ENCODE data around the gene ATP1A2.

ATP1A2 gene

GRCh38 chr1:160085686-160086455 lies 29.7 kb upstream of the ATP1A2 start:
- peak; percentile 61 to 75 (median 68) for DNase-seq (ENCODE audit: low read depth in 3 of 3)

- no peak for DNase-seq (ENCODE audit: low read depth in 3 of 3)
These were observed 29.1 kb upstream of the ATP1A2 start for GRCh38 chr1:160086456-160086892.

- DNase-seq (ENCODE audit: low read depth in 3 of 3), result no peak
These were observed 28.4 kb upstream of the ATP1A2 start for GRCh38 chr1:160087118-160087662.

GRCh38 chr1:160089883-160090282 lies 25.7 kb upstream of the ATP1A2 start:
- DNase-seq (ENCODE audit: low read depth in 3 of 3), result no peak

DNA sequence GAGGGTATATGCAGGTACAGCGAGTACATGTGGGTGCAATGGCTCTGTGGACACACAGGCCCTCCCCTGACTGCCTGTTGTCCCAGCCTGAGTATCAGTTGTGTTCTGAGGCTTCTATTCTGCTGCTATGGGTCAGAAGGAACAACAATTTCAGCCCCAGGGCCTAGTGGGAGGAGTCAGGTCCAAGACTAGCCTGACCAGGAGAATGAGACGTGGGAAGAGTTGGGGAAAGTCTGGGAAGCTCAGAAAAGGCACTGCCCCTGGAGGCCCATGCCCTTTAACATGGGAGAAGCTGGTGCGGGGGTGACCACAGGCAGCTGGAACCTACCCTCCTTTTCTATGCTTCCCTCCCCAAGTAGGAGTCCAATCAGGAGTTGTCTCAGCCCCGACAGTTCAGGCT lies 24.8 kb upstream of the ATP1A2 start:
- no peak for DNase-seq (ENCODE audit: low read depth in 3 of 3)

- DNase-seq (ENCODE audit: low read depth in 3 of 3), result no peak
These were observed 23.8 kb upstream of the ATP1A2 start for GRCh38 chr1:160091666-160092223.

- no peak for DNase-seq (ENCODE audit: low read depth in 3 of 3)
These were observed 23.0 kb upstream of the ATP1A2 start for GRCh38 chr1:160092366-160093068.

GRCh38 chr1:160093069-160093395 lies 22.5 kb upstream of the ATP1A2 start:
- no peak for DNase-seq (ENCODE audit: low read depth in 3 of 3)

DNA sequence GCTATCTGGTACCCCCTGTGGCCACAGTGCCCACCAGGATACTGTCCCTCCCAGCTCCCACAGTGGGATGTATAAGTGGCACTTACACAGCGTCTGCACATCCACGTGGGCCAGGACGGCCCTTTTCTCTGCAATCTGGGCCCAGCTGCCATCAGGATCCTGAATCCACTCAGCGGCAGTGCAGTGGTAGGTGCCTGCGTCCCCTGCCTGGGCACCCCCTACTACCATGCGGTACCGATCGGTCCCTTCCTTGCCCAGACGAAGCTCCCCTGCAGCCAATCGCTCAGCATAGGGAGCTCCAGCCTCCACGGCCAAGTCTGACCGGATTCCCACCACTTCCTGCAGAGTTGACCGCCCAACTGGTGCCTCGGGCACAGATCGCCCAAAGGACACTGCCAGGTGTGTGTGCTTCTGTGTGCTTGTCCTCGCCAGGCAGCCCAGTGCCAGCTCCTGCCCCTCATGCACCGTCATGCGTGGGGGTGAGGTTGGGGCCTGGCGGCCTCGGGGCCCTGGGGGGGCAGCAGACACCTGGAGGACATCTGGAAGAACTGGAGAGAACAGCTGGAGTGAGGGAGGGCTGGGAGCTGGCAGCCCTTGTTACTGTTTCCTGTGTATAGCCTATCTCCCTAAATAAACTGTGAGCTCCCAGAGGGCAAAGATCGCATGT lies 21.8 kb upstream of the ATP1A2 start:
- no peak for DNase-seq (ENCODE audit: low read depth in 3 of 3)

- no peak for DNase-seq (ENCODE audit: low read depth in 3 of 3)
These were observed 21.3 kb upstream of the ATP1A2 start for GRCh38 chr1:160094291-160094625.

DNA sequence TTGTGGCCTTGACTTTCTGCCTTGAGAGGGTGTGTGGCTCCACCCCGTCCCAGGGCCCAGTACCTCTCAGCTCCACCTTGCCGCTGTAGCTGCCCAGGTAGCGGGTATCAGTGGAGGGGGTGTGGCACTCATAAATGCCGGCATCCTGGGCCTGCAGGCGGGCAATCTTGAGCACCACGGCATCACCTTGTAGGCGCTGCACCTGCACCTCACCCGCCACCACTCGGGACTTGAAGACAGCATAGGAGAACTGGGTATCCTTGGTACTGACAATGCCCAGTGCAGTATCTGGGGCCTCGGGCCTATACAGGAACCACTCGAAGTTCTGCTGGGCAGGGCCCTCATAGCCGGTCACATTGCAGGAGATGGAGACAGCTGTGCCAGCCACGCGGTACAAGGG lies 20.8 kb upstream of the ATP1A2 start:
- DNase-seq (ENCODE audit: low read depth in 3 of 3), result no peak

DNA sequence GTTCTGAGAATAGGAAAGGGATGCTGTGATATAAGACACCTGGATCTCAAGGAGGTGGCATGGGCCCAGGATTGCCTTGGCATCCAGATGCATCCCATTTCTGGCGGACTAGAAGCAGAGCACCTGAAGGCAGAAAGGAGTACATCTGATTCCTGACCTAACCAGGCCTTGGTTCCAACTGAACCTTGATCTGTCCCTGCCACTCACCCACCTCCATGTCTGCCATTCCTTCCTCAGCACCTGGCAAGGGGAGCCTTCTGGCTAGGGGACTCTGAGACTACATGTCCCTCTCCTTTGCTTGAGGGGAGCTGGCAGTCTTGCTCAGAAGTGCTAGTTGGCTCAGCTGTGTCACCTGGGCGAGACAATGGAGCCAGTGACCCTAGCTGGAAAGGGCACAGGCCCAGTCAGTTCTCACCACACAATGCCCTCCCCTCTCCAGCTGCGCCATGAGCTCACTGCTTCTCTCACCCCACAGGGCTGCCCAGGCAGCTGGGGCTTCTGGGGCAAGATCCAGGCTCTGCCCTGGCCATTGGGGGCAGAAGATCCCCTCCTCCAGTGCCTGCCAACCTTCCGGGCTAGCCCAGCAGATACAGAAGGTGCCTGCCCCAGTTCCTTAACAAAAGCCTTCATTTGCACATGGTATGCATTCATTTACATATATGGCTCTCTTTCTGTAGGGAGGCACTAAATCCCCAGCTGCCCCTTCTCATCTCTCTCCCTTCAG lies 20.0 kb upstream of the ATP1A2 start:
- no peak for DNase-seq (ENCODE audit: low read depth in 3 of 3)

DNA sequence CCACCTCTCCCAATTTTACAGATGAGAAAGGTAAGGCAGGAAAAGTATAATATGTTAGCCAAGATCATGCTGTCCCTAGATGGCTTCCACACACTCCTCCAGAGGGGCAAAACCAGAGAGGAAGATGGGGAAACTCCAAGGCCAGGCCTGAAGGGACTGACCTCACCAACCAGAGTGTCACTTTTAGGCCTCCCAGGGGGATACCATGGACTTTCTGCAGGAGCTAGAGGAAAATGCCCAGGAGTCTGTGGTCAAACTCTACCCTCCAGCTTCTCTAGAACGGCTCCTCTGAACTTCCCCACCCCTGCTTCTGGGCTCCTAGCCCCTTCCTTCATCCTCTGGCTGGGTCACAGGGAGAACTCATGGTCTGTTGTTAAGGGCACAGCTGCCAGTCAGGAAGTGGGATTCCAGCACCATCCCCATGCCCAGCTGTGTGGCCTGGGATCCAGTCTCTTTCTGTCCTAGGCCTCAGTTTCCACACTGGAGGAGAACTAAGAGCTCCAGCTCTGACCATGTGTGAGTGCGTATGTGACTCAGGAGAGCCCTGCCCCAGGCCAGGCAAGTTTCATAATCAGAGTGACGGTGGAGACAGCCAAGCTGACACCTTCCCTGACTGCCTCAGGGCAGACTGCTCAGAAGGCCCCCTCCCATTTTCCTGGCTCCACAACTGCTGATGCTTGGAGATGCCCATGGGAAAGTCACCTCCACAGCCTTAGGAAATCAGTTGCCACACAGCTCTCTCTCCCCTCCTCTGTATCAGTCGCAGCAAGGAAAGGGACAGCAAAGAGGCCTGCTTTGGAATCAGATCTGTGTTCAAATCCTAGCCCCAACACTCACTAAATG lies 19.1 kb upstream of the ATP1A2 start:
- DNase-seq (ENCODE audit: low read depth in 3 of 3), result no peak

DNA sequence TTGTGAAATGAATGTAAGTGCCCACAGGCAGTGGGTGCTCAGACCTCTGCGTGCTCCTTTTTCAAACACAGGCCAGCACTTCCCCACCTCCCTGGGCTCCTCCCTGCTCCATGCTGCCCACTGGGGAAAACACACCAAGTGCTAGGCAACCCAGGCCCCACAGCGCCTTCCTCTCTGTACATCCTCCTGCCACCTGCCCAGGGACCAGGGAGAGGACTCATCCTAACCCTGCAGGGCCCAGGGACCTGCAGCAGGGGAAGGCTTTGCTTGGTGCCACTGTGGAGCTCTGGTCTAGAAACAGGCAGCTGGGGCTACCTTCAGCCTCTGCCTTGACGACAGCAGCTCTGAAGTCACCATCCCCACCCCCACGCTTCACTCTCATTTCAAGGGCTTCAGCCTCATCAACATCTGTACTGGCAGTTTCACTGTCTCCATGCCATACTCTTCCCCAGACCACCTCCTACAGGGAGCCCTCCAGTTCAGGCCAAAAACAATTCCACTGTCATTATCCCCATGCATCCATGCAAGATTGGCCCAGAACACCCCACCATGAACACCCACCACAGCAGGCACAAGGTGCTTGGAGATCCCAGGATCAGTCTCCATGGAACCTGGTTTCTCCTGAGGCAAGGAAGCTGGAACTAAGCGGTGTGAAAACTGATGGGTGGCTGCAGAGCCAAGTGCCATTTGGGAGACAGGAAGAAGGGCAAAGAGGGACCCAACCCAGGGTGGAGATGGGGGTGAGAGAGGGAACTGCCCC lies 18.2 kb upstream of the ATP1A2 start:
- peak in 1 of 3 donors; percentile 48 for DNase-seq (ENCODE audit: low read depth in 3 of 3)

- DNase-seq (ENCODE audit: low read depth in 3 of 3), result peak; percentile 85 to 95 (median 86)
These were observed 17.4 kb upstream of the ATP1A2 start, which contains the start of gene IGSF8 for GRCh38 chr1:160097911-160098851. TSS of gene IGSF8 (minus strand) at chr1:160098619. CDS start at chr1:160098472, 147 bp downstream.

- DNase-seq (ENCODE audit: low read depth in 3 of 3), result peak; percentile 95 to 98 (median 95)
These were observed 16.6 kb upstream of the ATP1A2 start for GRCh38 chr1:160098852-160099561.

DNA sequence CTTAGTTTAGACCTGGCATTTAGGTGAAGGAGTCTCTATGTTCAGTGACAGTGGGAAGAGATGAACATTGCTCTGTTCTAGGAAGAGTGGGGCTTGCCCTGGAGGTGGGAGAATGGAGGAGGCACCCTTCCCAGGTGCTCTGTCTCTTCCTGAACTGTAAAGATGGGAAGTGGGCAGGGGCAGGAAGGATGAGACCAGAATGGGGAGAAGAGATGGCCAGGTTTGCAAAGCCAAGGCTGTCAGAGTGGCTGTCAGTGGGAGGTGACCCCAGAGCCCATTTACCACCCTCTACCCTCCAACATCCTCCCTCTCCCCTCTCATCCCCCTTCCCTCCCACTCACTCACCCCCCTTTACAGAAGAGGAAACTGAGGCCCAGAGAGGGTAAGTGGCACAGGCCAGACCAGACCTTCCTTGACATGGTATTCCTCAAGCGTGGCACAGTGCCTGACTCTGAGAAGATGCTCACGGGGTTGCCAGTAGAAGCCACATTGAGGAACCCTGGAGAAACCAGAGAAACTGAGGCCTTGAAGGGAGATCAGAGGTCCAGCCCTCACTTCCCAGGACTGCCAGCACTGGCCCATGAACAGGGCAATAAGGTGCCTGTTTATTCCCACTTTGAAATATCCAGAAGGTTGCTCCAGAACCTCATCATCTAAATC lies 15.7 kb upstream of the ATP1A2 start:
- DNase-seq (ENCODE audit: low read depth in 3 of 3), result no peak
